Activated gamma-delta T cell treated with Interleukin-2 at 50 U/mL for 16 hours (primary cell): ENCODE data around the gene AACS.
A peak's percentile ranks its signal among the peaks of the same experiment; 100 is the strongest.

Experiments
- DNase-seq: peaks from one replicate; pipeline ENCODE4 v3.0.0-alpha.2; 2020

AACS gene

GRCh38 chr12:125159702-125160101 is 94.5 kb downstream of the AACS start:
- no peak for DNase-seq

GRCh38 chr12:125160281-125160955 is 95.2 kb downstream of the AACS start:
- DNase-seq: no peak

- no peak for DNase-seq
These were observed 96.4 kb downstream of the AACS start for GRCh38 chr12:125161712-125162022.

GRCh38 chr12:125162489-125163028 is 97.3 kb downstream of the AACS start:
- DNase-seq: no peak

GRCh38 chr12:125163148-125163547 is 97.9 kb downstream of the AACS start:
- DNase-seq: no peak

GRCh38 chr12:125164541-125164940 is 99.3 kb downstream of the AACS start:
- DNase-seq: no peak

GRCh38 chr12:125166041-125166440 is 100.8 kb downstream of the AACS start:
- DNase-seq: no peak

- no peak for DNase-seq
These were observed 102.4 kb downstream of the AACS start for GRCh38 chr12:125167658-125168057.

- no peak for DNase-seq
These were observed 104.2 kb downstream of the AACS start for GRCh38 chr12:125169451-125169850.

GRCh38 chr12:125169870-125170269 is 104.6 kb downstream of the AACS start:
- DNase-seq: no peak

GRCh38 chr12:125171267-125171666 is 106.0 kb downstream of the AACS start:
- DNase-seq: no peak

GRCh38 chr12:125172231-125172850 is 107.1 kb downstream of the AACS start:
- no peak for DNase-seq

- DNase-seq: no peak
These were observed 110.3 kb downstream of the AACS start for GRCh38 chr12:125175576-125175975.

- DNase-seq: no peak
These were observed 113.0 kb downstream of the AACS start for GRCh38 chr12:125178222-125178621.

GRCh38 chr12:125180144-125180543 is 114.9 kb downstream of the AACS start:
- DNase-seq: no peak

- DNase-seq: no peak
These were observed 115.9 kb downstream of the AACS start for GRCh38 chr12:125181107-125181506.

- peak; percentile 77 for DNase-seq
These were observed 118.2 kb downstream of the AACS start for GRCh38 chr12:125183187-125184067.

GRCh38 chr12:125184213-125184967 is 119.2 kb downstream of the AACS start:
- DNase-seq: no peak

- no peak for DNase-seq
These were observed 120.1 kb downstream of the AACS start for GRCh38 chr12:125185311-125185739.

- no peak for DNase-seq
These were observed 120.7 kb downstream of the AACS start, which contains the start of gene TMEM132B for GRCh38 chr12:125185740-125186470. TSS of gene TMEM132B (plus strand) at chr12:125186386.

GRCh38 chr12:125186471-125187147 is 121.4 kb downstream of the AACS start:
- DNase-seq: no peak
